ENCODE results near the gene MRPL55. TPM values are rescaled to one million over a fixed set of nuclear protein-coding genes. Genes with fewer than 3 reads are reported as not detected.

The MRPL55 gene
- total and polyA plus RNA-seq, 2 of the 4 experiments (the other 2 are of a cell fraction) = 48.9 to 95.4 TPM

GRCh38 chr1:228085287-228085951, 23.7 kb downstream of the MRPL55 start:
- peak overlapping the region; percentile 35 for H2AK9ac ChIP-seq (replicated peaks; ENCODE audit: low read depth, low read length, poor library complexity)
- peak overlapping the region; percentile 39 for H3K23ac ChIP-seq (ENCODE audit: low read depth, low read length)
- H3K27me3 ChIP-seq (ENCODE audit: control insufficient read depth, insufficient read depth, low read length) = no peaks in the 10 kb centered on the region
- intact Hi-C loops (cut with micrococcal nuclease) = loop anchor here (2.0 to 10.0 kb wide), 2 partner anchors 17 to 601 kb away; partner anchors contain the start of gene C1orf35
- POLR2A ChIA-PET (ENCODE audit: unreplicated experiment) = no interaction called here
- peak; percentile 94 for TF ChIP-seq CEBPB (IDR thresholded peaks at IDR 0.05; ENCODE audit: low read depth, low read length)
- TF ChIP-seq RCOR1 (IDR thresholded peaks at IDR 0.05; ENCODE audit: insufficient replicate concordance, low read length) = no peak
- 0 out of 2 replicates have a peak, but pooled peaks have one; percentile 45 for TF ChIP-seq POLR2A (IDR thresholded peaks at IDR 0.05; ENCODE audit: low read depth, low read length)
- no peak for TF ChIP-seq CHD1 (IDR thresholded peaks at IDR 0.05; ENCODE audit: low read depth, low read length)
- 0 out of 2 replicates have a peak, but pooled peaks have one; percentile 63 for TF ChIP-seq MXI1 (IDR thresholded peaks at IDR 0.05; ENCODE audit: borderline replicate concordance, low read depth, low read length)
- H3K27ac ChIP-seq (ENCODE audit: insufficient read depth, low read length) = peak overlapping the region; percentile 74
- no peak overlapping the region for H2AFZ ChIP-seq (replicated peaks; ENCODE audit: low read length, poor library complexity)
- ATAC-seq (ENCODE audit: low read depth) (peak; percentile 18), DNase-seq (peak; percentile 84)
- dilution Hi-C loops (cut with HindIII; ENCODE audit: low sequenced_read_pairs, unreplicated experiment) = no loop called here
- no peak overlapping the region for H2BK15ac ChIP-seq (ENCODE audit: low read depth, low read length)
- H3K18ac ChIP-seq (ENCODE audit: low read depth, low read length) = no peak overlapping the region
- H3K14ac ChIP-seq (replicated peaks; ENCODE audit: low read depth, low read length) = peak overlapping the region; percentile 39
- 100% methylated on average over 2 of the region's 6 CpGs; no CpG with 5 or more reads in 1 of the 2 experiments for WGBS, 2 experiments (ENCODE audit: extremely low coverage in 2 of 2, insufficient read length in 1 of 2)
- CTCF ChIA-PET = no interaction called here
- H3K79me1 ChIP-seq (ENCODE audit: low read depth in 1 of 2, low read length in 2 of 2) = peaks cover 0 to 44% of the 10 kb centered on the region in 2 experiments; a peak in 2 of 4 replicates
- peak overlapping the region; percentile 74 for H2BK5ac ChIP-seq (ENCODE audit: low read depth, low read length, poor library complexity, severe bottlenecking)
- H4K91ac ChIP-seq (ENCODE audit: insufficient read depth, low read depth, low read length) = no peak overlapping the region
- peaks cover 35% of the 10 kb centered on the region for H3K4me1 ChIP-seq (ENCODE audit: control insufficient read depth, insufficient read depth, low read length)
- peak overlapping the region; percentile 98 for H3K4me2 ChIP-seq (ENCODE audit: low read depth, low read length)
- H3K36me3 ChIP-seq (ENCODE audit: control insufficient read depth, insufficient read depth, low read length) = peaks cover 12% of the 10 kb centered on the region
- H3K4ac ChIP-seq (ENCODE audit: low read depth, low read length) = peak overlapping the region; percentile 25; the same call in 1 of the 2 replicates
- H3K9ac ChIP-seq (ENCODE audit: low read depth, low read length) = peak overlapping the region; percentile 99
- H4K8ac ChIP-seq (ENCODE audit: low read depth in 2 of 2, low read length in 2 of 2) = no peak overlapping the region
- BruUV-seq (replicated peaks) = no TSS peak
- H4K20me1 ChIP-seq (ENCODE audit: insufficient read depth, low read length) = peaks cover 73% of the 10 kb centered on the region
- no peaks in the 10 kb centered on the region for H3K9me3 ChIP-seq (ENCODE audit: control insufficient read depth, insufficient read depth, low read length)
- peaks cover 32% of the 10 kb centered on the region for H3K9me1 ChIP-seq (ENCODE audit: insufficient read depth, low read length)
- peak overlapping the region; percentile 20; the same call in 1 of the 2 replicates for H2AK5ac ChIP-seq (ENCODE audit: low read depth, low read length)
- 0 out of 2 replicates have a peak overlapping the region, but pooled peaks have one; percentile 18 for H3K56ac ChIP-seq (ENCODE audit: extremely low read depth, insufficient read depth, low read length)
- no peak overlapping the region for H4K5ac ChIP-seq (ENCODE audit: low read depth, low read length)
- H3K4me3 ChIP-seq (ENCODE audit: insufficient read depth, low read depth, low read length) = no peak overlapping the region
- H2BK20ac ChIP-seq (ENCODE audit: low read depth, low read length) = no peak overlapping the region
- H2BK120ac ChIP-seq (ENCODE audit: low read depth, low read length) = no peak overlapping the region
- in situ Hi-C loops (cut with MboI; ENCODE audit: low sequenced_read_pairs) = loop anchor here (10.0 kb wide), 1 partner anchor 321 kb away; no protein-coding TSS in a partner anchor
